Adrenal gland (tissue), 5 donors: ENCODE measurements around the gene WDCP.

ENCODE experiments used
- CTCF ChIP-seq, 6 experiments: fragments of 450-650 bp in 4 of 6; fragments of 200-600 bp in 2 of 6; sonication (generic) in 1 of 6; IDR thresholded peaks; 1 replicate in 5 of 6; 2 replicates in 1 of 6; pipeline versions ENCODE4 v1.5.1 to v1.8.0; 2016 to 2021; ENCODE audit warnings: antibody characterized with exemption in 6 of 6, mild to moderate bottlenecking in 2 of 6, moderate library complexity in 1 of 6
- POLR2A ChIP-seq, 2 donors: fragments of 450-650 bp; IDR thresholded peaks; one replicate each; pipeline ENCODE4 v1.6.1; 2017; ENCODE audit warnings: antibody characterized with exemption in 2 of 2, mild to moderate bottlenecking in 2 of 2, moderate library complexity in 1 of 2
- donor health status: DM: no; HTN: no; CAD: no.

DNA sequence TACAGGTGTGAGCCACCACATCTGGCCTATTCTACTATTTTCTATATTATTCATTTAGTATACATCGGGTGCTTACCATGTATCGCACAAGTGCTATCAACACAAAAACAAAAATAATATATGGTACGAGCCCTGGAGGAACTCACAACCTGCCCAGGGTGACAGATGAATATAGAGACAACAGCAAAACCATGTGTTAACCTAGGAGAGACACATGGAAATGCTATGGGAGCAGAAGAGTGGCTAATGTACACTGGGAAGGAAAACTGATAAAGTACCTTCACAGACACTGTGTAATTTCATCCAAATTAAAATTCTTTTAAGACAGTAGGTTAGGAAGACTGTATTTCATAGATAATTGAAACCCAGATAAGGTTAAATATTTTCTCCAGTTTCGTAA, 25.1 kb upstream of the WDCP start:
- TF ChIP-seq POLR2A (IDR thresholded peaks at IDR 0.05): no peak
- no peak for TF ChIP-seq CTCF (IDR thresholded peaks at IDR 0.05)
